ENCODE measurements around the gene COL18A1.
"Not testable (repeated sequence)": the region's sequence is repeated elsewhere in the genome, so short reads cannot be mapped to it uniquely, and the experiment has no call there.

Gene COL18A1

GRCh38 chr21:45367402-45368351 is 37.3 kb upstream of the COL18A1 start:
- DNase-seq: no peak

- DNase-seq: not testable (repeated sequence)
Measured at GRCh38 chr21:45369018-45369417, 35.9 kb upstream of the COL18A1 start.

DNA sequence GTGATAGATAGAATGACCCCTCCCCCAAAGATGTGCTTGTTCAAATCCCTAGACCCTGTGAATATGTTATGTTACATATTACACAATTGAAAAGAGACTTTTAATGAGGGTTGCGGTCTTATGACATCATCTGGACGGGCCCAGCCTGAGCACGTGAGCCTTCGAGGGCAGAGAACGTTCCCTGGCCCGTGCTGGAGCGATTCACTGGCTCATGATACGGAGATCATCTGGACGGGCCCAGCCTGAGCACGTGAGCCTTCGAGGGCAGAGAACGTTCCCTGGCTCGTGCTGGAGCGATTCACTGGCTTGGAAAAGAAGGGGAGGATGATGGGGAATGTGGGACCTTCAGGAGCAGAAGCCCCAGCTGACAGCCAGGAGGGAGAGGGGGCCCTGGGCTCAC is 34.4 kb upstream of the COL18A1 start:
- no peak for DNase-seq

DNA sequence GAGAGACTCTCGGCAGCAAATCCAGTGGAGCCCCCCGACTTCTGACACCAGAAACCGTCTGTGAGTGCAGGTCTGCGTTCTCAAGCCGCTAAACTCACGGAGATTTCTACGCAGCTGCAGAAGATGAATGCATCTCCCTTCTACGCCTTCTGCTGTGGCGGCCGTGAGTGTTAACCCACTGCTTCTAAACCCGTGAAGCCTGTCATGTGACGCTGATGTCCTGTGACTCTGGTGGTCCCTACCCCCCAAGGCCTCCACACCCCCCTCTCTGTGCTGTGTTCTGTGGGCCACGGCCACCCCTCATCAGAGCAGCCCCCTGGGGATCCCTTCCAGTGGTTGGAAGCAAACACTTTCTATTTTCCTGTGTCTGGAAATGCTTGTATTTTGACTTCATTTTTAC is 33.9 kb upstream of the COL18A1 start:
- no peak for DNase-seq

DNA sequence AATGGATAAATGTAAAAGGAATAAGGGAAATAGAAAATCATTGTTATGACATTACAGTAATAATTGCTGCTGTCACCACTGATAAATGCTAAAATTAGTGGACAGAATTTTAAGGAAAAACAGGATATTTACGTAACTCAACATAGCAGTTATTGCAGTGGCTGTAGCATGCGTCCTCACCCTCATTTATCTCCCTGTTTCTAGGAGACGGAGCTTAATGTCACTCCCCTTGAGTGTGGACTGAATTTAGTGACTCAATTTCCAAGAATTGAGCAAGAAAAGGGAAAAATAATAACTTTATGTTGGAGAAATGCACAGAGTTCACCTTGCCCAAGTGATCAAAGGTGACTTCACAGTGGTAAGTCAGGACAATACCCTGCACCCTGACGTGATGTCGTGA is 33.3 kb upstream of the COL18A1 start:
- no peak for DNase-seq

DNA sequence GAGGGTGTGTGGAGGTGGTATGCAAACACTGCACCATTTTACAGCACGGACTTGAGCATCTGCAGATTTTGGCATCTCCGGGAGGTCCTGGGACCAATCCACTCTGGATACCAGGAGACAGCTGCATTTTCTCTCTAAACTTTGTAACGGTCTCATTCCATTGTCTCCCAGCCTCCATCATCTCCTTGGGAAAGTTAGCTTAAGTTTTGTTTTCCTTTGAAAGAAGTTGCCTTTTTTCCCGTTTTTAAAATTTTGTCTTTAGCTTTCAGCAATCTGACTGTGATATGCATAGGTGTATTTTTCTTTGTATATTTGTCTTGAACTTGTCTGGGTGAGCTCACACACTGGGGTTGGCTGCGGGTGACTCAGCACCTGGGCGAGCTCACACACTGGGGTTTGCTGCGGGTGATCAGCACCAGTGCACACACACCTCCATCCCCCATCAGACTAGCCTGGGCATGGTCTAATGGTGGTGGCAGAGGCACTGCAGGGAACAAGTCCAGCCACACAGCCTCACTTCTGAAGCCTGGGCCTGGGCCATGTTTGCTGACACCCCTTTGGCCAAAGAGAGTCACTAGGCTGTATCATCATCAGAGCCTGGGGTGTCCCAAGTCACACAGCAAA is 32.1 kb upstream of the COL18A1 start:
- DNase-seq: no peak

- no peak for DNase-seq
Measured at GRCh38 chr21:45373991-45374816, 30.8 kb upstream of the COL18A1 start.

DNA sequence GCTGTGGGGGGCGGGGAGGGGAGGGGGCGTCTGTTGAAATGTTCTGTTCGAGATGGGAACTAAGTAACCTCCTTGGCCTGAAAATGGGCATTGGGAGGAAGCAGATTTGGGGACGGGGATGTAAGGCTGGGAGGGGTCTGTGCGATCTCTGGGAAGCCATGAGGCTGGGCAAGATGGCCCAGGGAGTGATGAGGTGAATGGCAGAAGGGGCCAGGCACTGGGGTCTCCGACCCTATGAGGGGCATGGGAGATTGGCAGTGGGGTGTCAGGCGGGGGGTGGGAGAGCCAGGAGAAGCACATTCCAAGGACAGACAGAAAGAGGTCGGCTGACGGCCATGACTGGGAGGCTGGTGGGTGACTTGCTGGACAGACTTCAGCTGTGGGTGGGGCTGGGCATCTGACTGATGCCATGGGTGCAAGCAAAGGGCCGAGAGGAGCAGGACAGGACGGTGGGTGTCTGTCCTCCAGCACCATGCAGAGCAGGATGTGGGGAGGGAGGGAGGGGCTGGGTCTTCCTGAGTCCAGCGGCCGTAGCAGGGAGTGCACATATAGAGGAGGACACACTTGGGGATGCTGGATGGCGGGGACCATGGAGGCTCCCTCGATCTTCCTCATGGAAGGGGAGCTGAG is 30.0 kb upstream of the COL18A1 start:
- DNase-seq: no peak

DNA sequence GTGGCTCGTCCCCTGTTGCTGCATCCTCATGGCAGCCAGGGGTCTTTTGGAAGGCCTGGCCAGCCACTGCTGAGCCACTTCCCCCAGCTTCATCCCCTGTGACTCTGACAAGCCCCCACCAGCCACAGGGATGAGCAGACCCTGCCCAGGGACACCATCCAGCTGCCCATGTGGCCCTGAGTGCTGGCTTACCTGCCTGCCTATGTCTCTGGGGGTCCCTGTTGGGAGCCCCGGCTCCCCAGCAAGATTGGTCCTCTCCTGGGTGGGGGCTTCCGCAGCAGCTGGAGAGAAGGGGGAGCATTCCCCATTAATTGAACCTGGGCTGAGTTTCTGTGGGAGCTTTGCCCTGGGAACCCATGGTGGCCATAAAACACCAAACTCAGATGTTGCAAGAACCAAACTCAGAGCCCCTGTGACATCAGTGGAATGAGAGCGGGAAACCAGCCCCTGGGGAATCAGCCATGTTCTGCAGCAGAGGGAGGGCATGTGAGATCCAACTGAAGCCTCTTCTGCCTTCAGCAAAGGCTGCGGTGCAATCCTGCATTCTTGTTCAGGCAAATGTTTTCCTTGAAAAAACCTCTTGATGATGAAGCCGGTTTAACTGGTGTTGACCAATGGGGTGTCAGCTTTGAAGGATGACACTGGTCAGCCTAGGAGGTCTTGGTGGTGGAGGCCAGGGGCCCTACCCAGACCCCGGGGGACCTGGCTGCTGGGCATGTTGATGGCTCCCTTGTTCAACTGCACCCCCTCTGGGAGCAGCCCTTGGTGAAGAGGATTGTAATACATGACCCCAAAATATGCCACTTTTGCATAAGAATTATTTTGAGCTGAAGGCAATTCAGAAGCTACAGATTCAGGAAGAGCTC is 28.3 kb upstream of the COL18A1 start:
- DNase-seq: no peak

- DNase-seq: no peak
Measured at GRCh38 chr21:45377325-45377709, 27.6 kb upstream of the COL18A1 start.

DNA sequence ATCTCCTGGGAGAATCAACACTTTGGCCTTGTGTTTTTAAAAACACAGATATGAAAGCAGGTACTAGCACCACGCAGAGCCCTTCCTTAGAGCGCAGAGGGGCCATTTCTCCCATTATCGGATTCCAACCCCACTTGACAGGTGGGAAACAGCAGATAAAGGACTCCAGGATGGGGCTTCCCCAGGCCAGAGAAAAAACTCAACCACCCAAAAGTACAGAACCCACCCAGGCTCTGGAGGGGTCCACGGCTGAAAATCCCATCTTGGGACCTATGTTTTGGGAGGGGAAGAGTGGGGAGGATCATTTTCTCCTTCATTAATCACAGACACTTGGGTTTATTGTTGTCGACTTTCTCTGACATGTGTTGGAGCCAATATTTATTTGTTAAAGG is 27.1 kb upstream of the COL18A1 start:
- no peak for DNase-seq

- no peak for DNase-seq
Measured at GRCh38 chr21:45378258-45378966, 26.6 kb upstream of the COL18A1 start.

GRCh38 chr21:45379171-45379900 is 25.6 kb upstream of the COL18A1 start:
- no peak for DNase-seq

GRCh38 chr21:45379901-45380330 is 25.0 kb upstream of the COL18A1 start:
- no peak for DNase-seq

- DNase-seq: no peak
Measured at GRCh38 chr21:45380566-45380965, 24.4 kb upstream of the COL18A1 start.

GRCh38 chr21:45381036-45381787 is 23.8 kb upstream of the COL18A1 start:
- no peak for DNase-seq

DNA sequence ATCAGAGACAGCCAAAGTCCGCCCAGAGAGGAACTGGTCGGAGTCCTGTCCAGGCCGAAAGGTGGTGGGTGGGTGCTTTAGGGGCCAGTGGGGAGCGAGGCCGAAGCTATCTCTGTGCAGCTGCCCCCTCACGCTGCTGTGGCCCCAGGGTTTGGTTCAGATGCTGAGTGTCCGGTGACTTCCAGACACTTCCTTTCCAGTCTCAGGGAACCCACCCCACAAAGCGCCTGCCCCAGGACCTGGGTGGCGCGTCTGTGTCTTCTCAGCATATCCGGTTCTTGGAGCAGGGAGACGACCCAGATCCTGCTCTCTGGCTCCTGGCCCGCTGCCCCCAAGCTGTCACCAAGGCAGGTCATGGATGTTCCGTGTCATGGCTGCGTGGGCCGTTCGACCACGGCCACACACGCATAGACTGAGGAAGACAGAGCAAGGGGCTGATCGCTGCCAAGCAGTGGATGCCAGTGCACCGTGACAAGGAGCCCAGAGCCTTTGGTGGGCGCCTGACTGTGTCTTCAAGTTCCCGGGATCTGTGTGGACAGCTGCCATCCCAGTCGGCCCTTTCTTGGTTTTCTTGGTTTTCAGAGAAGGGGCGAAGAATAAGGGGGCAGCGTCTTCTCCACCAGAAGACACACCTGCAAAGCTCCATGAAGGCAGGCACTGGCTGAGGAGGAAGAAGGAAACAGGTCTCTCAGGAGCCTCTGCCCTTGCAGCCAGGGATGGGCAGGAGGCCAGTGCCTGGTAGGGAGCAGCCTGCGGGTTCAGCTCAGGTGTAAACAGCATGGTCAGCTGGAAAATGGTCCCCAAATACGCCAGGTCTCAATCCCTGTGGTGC is 22.9 kb upstream of the COL18A1 start:
- no peak for DNase-seq

GRCh38 chr21:45382697-45382997 is 22.3 kb upstream of the COL18A1 start:
- no peak for DNase-seq

GRCh38 chr21:45383111-45383614 is 21.8 kb upstream of the COL18A1 start:
- DNase-seq: no peak
